Measurements from ENCODE around the gene NEK11.

DNA sequence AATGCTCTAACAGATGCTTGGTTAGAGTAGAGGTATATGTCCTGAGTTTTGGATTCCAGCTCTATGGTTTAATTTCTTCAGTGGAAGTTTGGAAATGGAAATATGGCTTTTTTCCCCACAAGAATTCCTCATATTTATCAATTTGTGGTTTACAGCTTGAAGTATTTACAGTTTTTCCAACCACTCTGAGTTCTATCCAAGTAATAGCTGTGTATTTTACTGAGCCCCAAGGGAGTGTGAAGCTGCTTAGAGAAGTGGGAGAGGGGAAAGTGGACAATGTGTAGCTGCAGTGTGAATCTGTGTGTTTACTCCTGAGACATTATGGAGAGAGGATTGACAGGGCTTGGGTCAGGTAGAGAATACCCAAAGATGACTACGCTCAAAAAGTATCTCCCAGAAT lies 54.5 kb downstream of the NEK11 start:
- TF ChIP-seq, protein P1, sequence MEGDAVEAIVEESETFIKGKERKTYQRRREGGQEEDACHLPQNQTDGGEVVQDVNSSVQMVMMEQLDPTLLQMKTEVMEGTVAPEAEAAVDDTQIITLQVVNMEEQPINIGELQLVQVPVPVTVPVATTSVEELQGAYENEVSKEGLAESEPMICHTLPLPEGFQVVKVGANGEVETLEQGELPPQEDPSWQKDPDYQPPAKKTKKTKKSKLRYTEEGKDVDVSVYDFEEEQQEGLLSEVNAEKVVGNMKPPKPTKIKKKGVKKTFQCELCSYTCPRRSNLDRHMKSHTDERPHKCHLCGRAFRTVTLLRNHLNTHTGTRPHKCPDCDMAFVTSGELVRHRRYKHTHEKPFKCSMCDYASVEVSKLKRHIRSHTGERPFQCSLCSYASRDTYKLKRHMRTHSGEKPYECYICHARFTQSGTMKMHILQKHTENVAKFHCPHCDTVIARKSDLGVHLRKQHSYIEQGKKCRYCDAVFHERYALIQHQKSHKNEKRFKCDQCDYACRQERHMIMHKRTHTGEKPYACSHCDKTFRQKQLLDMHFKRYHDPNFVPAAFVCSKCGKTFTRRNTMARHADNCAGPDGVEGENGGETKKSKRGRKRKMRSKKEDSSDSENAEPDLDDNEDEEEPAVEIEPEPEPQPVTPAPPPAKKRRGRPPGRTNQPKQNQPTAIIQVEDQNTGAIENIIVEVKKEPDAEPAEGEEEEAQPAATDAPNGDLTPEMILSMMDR (IDR thresholded peaks at IDR 0.05): no peak
- TF ChIP-seq POLR2A (IDR thresholded peaks at IDR 0.05): no peak

Data from Peyer's patch (tissue), 4 donors.